ENCODE measurements around the gene KCNIP1. TPM values are rescaled to one million over a fixed set of nuclear protein-coding genes. Genes with fewer than 3 reads are reported as not detected.
"Not testable (repeated sequence)": the region's sequence is repeated elsewhere in the genome, so short reads cannot be mapped to it uniquely, and the experiment has no call there.

KCNIP1 gene
- total RNA-seq, 1 donor, result not detected

- Histone ChIP-seq H3K4me2 (ENCODE audit: insufficient read depth, low read length) (no peak overlapping the region), H3K9me3 (ENCODE audit: low read depth, low read length) (no peaks in the 10 kb centered on the region), H3K36me3 (ENCODE audit: insufficient read depth, low read length) (no peaks in the 10 kb centered on the region), H3K27me3 (ENCODE audit: insufficient read depth, low read length) (no peaks in the 10 kb centered on the region), H3K27ac (ENCODE audit: low read depth, low read length) (no peak overlapping the region), H2AFZ (ENCODE audit: low read length) (no peak overlapping the region), H4K20me1 (ENCODE audit: insufficient read depth, low read length) (no peaks in the 10 kb centered on the region), H3K4me3 (ENCODE audit: insufficient read depth, low read length) (no peak overlapping the region), H3K79me2 (ENCODE audit: insufficient read depth, low read length) (no peaks in the 10 kb centered on the region), H3K4me1 (ENCODE audit: insufficient read depth, low read length) (peaks cover 6% of the 10 kb centered on the region)
- DNase-seq (ENCODE audit: insufficient read length, low spot score, missing footprints), result no peak
- no peak for TF ChIP-seq CTCF (IDR thresholded peaks at IDR 0.05; ENCODE audit: extremely low read depth, low read depth, low read length)
Measured at GRCh38 chr5:170760113-170760512, 256.3 kb downstream of the KCNIP1 start.

GRCh38 chr5:170761048-170761707 is 257.4 kb downstream of the KCNIP1 start:
- H3K4me2 ChIP-seq (ENCODE audit: insufficient read depth, low read length), result no peak overlapping the region
- H3K79me2 ChIP-seq (ENCODE audit: insufficient read depth, low read length), result no peaks in the 10 kb centered on the region
- H4K20me1 ChIP-seq (ENCODE audit: insufficient read depth, low read length), result no peaks in the 10 kb centered on the region
- H3K4me1 ChIP-seq (ENCODE audit: insufficient read depth, low read length), result peaks cover 6% of the 10 kb centered on the region
- H3K9me3 ChIP-seq (ENCODE audit: low read depth, low read length), result no peaks in the 10 kb centered on the region
- TF ChIP-seq CTCF (IDR thresholded peaks at IDR 0.05; ENCODE audit: extremely low read depth, low read depth, low read length), result no peak
- no peak overlapping the region for H3K27ac ChIP-seq (ENCODE audit: low read depth, low read length)
- no peaks in the 10 kb centered on the region for H3K27me3 ChIP-seq (ENCODE audit: insufficient read depth, low read length)
- no peak for DNase-seq (ENCODE audit: insufficient read length, low spot score, missing footprints)
- H3K36me3 ChIP-seq (ENCODE audit: insufficient read depth, low read length), result no peaks in the 10 kb centered on the region
- no peak overlapping the region for H3K4me3 ChIP-seq (ENCODE audit: insufficient read depth, low read length)
- no peak overlapping the region for H2AFZ ChIP-seq (ENCODE audit: low read length)

- Histone ChIP-seq H2AFZ (ENCODE audit: low read length) (no peak overlapping the region), H3K4me3 (ENCODE audit: insufficient read depth, low read length) (no peak overlapping the region), H3K4me2 (ENCODE audit: insufficient read depth, low read length) (no peak overlapping the region), H3K27ac (ENCODE audit: low read depth, low read length) (no peak overlapping the region), H4K20me1 (ENCODE audit: insufficient read depth, low read length) (no peaks in the 10 kb centered on the region), H3K4me1 (ENCODE audit: insufficient read depth, low read length) (peaks cover 6% of the 10 kb centered on the region), H3K9me3 (ENCODE audit: low read depth, low read length) (no peaks in the 10 kb centered on the region), H3K79me2 (ENCODE audit: insufficient read depth, low read length) (no peaks in the 10 kb centered on the region), H3K27me3 (ENCODE audit: insufficient read depth, low read length) (no peaks in the 10 kb centered on the region), H3K36me3 (ENCODE audit: insufficient read depth, low read length) (no peaks in the 10 kb centered on the region)
- no peak for TF ChIP-seq CTCF (IDR thresholded peaks at IDR 0.05; ENCODE audit: extremely low read depth, low read depth, low read length)
- DNase-seq (ENCODE audit: insufficient read length, low spot score, missing footprints), result no peak
Measured at GRCh38 chr5:170761708-170762066, 257.9 kb downstream of the KCNIP1 start.

GRCh38 chr5:170762298-170762697 is 258.5 kb downstream of the KCNIP1 start:
- H3K27me3 ChIP-seq (ENCODE audit: insufficient read depth, low read length); H4K20me1 ChIP-seq (ENCODE audit: insufficient read depth, low read length); H2AFZ ChIP-seq (ENCODE audit: low read length); DNase-seq (ENCODE audit: insufficient read length, low spot score, missing footprints); H3K4me1 ChIP-seq (ENCODE audit: insufficient read depth, low read length); H3K9me3 ChIP-seq (ENCODE audit: low read depth, low read length); H3K79me2 ChIP-seq (ENCODE audit: insufficient read depth, low read length); H3K4me3 ChIP-seq (ENCODE audit: insufficient read depth, low read length); H3K36me3 ChIP-seq (ENCODE audit: insufficient read depth, low read length); H3K27ac ChIP-seq (ENCODE audit: low read depth, low read length); H3K4me2 ChIP-seq (ENCODE audit: insufficient read depth, low read length): not testable (repeated sequence)

GRCh38 chr5:170765868-170766267 is 262.0 kb downstream of the KCNIP1 start:
- not testable (repeated sequence) for H3K4me2 ChIP-seq (ENCODE audit: insufficient read depth, low read length); DNase-seq (ENCODE audit: insufficient read length, low spot score, missing footprints); H3K4me1 ChIP-seq (ENCODE audit: insufficient read depth, low read length); H4K20me1 ChIP-seq (ENCODE audit: insufficient read depth, low read length); H2AFZ ChIP-seq (ENCODE audit: low read length); H3K27ac ChIP-seq (ENCODE audit: low read depth, low read length); H3K79me2 ChIP-seq (ENCODE audit: insufficient read depth, low read length); H3K27me3 ChIP-seq (ENCODE audit: insufficient read depth, low read length); H3K4me3 ChIP-seq (ENCODE audit: insufficient read depth, low read length); H3K9me3 ChIP-seq (ENCODE audit: low read depth, low read length); H3K36me3 ChIP-seq (ENCODE audit: insufficient read depth, low read length)

Data from osteoblast (primary cell).